Muscle of arm (tissue), 12 donors: ENCODE data around the gene HIPK2. TPM values are rescaled to one million over a fixed set of nuclear protein-coding genes. Genes with fewer than 3 reads are reported as not detected.
A peak's percentile ranks its signal among the peaks of the same experiment; 100 is the strongest.

ENCODE experiments used
- DNase-seq: peaks from one replicate; pipeline ENCODE4 v3.0.0-alpha.2; 2013
- polyA plus RNA-seq, 12 donors: library from polyadenylated mRNA; unstranded; fragments of 120-200 nt; gene quantifications; one replicate each; pipeline ENCODE4 v1.2.1, GENCODE V29; 2013; ENCODE audit not compliant: insufficient read length in 12 of 12

The HIPK2 gene
- polyA plus RNA-seq, 12 donors: 9.7 to 65.7 (median 12.3) TPM

DNA sequence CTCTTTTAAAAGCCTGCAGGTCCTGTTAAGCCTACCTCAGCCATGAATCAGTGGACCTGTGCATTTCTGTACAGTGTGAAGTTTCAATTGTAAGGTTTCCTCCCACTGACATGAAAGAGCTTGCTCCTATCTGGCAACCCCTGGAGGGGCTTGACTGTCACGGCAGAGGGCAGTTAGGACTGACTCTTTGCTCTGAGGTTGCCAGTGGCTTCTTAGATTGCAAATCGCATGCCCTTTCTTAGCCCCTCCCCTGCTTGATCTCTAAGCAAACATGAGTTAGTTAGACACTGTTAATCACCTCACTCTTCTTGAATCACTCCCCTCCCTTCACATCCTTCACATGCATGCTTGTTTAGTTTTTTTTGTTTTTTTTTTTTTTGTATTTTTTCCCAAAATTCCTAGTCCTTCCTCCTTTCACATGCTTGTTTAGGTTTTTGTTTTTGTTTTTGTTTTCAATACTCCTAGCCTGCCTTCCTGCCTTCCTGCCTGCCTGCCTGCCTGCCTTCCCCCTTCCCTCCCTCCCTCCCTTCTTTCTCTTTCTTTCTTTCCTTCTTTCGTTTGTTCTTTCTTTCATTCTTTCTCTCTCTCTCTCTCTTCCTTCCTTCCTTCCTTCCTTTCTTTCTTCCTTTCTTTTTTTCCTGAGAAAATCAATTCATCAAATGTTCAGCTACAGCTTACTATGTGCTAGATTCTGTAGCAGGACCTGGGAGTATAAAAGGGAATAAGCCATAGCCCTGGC, 6.0 kb upstream of the HIPK2 start:
- DNase-seq: no peak

DNA sequence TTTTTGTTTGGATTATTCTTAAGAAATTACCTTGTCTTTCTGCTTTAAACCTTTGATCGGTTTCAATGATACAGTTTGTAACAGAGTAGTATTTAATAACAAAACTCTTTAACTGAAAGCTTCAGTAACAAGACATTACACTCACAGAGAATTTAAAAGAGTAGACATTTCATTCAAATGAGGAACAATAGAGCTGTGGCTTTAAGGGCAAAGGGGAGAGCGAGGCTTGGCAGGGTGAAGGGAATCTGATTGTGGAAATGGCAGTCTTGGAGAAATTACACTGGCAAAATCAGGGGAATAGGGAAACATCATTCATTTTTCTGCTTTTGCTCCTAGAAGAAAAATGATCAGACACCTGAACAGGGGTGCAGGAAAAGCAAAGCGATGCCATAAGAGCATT, 5.1 kb upstream of the HIPK2 start:
- DNase-seq: no peak

DNA sequence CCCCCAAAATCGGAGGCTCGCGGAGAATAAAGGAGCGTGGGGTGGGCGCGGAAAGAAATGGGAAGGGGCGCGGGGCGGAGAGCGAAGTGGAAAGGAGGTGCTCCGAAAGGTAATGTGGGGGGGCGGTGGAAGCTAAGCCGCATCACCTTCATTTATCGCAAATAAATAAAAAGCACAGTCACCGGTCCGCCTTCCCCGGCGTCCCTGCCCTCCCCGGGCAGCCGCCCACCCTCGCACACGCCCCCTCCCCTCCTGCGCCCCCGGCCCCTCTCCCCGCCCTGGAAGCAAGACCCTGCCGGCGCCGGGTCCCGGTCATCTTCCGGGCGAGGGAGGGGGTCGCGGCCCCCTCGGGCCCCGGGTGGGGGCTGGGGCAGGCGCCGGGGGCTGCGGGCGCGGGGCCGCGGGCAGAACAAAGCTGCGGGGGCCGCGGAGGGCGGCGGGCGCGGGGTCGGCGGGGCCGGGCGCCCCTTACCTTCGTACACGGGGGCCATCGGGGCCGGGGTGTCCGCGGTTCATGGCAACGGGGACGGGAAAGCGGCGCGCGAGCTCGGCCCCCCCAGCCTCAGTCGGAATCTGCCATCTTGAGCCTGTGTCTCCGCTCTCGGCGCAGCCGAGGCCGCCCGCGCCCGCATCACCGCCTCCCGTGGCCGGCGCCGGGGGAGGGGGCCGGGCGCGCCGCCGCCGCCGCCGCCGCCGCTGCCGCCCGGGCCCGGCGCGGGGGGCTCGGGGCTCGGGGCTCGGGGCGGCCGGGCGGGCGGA, 486 bp downstream of the HIPK2 start:
- DNase-seq: peak; percentile 25

DNA sequence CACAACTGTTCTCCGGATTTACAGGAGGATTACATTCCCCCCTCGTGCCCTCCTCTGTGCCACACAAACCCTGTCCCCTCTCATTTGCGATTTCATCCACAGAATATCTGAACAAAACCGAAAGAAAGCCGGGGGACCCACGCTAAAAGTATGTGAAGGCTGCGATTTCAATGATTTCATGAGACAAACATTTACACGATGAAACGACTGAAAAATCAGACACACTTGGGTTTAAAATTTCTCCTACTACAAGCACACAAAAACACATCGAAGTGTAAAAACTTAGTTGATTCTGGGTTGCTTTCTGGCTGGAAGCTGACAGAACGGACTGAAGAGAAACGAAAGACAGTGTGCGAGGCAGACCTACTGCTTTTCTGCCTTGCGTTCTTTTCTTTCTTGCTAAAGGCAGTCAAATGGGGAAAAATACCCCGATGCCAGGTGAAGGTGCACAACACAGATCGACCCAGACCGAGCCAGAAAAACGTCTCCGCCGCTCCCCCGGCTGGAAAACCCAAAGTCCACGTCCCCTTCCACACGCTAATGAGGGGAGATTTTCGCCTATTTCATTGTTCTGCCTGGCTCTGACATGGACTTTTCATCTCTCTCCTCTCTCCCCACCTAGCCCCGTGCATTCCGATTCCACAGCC, 1.2 kb downstream of the HIPK2 start:
- DNase-seq: peak; percentile 62

DNA sequence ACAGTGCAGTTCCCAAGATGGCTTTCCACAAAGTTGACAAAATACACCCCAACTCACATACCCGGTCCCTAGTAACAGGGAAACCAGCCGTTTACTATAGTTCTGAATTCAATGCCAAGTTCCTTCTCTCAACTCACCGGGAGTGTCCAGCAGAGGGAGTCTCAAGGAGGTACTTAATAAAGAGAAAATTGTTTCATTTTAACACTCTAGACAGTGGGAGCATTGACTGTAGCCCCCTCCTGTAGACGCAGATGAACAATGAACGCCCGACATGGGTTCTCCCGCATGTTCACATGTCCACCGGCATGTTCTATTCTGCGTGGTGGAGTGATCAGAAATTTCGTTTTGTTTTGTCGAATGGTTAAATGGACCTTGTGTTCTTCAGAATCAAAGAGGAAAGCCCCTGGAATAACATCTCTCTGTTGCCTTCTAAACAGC, 1.9 kb downstream of the HIPK2 start:
- peak; percentile 76 for DNase-seq

DNA sequence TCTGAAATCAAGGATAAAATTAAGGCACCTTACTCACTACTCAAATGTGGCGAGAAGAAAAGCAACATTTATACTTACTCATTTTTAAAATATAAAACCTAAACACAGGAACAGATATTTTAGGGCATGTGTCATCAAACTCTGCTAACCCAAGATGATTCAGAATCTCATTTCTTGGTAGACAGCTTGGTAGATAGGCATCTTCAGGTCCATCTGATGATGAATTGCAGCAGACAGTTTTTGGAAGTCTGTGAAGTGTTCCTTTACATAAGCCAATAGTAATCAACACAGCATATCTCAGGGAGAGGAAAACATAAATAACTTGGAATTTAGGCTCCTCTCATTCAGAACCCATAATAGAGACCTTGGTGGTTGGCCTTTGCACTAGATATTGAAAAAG, 3.4 kb downstream of the HIPK2 start:
- DNase-seq: no peak

DNA sequence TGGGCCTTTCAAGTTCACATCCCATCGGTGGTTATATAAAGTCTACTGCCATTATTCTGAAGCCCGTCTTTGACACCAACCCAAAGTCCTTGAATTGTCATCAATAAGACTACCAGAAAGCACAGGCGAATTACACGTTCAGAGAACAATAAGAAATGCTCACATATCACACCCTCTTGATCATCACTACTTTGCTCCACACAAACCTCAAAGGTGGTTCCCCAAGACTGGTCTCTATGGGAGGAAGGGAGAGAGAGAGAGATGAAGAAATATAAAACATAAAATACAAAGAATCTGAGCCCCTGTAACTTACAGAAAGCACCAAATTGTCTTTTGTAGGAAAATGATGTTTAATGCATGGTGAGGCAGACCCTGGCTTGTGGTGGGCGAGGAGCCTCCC, 4.4 kb downstream of the HIPK2 start:
- DNase-seq: no peak

DNA sequence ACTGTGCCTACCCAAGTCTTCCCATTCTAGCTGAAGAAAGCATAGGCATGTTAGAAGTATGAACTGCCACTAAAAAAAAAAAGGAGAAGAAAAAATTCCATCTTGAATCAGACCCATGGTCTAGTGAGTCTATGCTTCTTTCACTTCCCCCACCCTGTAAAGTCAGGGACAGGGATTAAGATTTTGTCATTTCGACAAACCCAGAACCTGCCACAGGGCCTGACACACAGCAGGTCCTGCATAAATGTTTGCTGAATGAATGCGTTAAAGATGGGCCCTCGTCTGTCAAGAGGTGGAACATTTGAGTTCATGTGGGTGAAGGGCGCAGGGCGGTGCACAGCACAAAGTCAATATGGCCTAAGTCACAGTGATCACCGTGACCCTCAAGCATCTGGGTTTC, 4.9 kb downstream of the HIPK2 start:
- no peak for DNase-seq

DNA sequence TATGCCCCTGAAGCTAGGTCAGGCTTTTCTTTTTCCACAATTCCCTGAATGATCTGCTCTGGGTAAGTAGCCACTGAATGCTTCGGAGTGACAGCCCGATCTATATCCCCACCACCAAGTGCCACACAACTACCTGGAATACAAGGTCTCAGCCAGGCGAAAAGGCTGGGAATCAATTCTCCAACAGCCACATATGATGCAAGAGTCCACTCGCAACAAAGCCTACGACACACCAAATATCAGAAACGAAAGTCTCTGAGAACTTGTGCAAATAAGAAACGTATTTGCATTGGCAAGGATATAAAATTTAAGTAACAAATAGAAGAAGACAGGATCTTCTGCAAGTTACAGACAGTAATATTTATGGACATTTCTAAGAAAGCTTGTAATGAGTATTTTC, 5.7 kb downstream of the HIPK2 start:
- DNase-seq: no peak

DNA sequence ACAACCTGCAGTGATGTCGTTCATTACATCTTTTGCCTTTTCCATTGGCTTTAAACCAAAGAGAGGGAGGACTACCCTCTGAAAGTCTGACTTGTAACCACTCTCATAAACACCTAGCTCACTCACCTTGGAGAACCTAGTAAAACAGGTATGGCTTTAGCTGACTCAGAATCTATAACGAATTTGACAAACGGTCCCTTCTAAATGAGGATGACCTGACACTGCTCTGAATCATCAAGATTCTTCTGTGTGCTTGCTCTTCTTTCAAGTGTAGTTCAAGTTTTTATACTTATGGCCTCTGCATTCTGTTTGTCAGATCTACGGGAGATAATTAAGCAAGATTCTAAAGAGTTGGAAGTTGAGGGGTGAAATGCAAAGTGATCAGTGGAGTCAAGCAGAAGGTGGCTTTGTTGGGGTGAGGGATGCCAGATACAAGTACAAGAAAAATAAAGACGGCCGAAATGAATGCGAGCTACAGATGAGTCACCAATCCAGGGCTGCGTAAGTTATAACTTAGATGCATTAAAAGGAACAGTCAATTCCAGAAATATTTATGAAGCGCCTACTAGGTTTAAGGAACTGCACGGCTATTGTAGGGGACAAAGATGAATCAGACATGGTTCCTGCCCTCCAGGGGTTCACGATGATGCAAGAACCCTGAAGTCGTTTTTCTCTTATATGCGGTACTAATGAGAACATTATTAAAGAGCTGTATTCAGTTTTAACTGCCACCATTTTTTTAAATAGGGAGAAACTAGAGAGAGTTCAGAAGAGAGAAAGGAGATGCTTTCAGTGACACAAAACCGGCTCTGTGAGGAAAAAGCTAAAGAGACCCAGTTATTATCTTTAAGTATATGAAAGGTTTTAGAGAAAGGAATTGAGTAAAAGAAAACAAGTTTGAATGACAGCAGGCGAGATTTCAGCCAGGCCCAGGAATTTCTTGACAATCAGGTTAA, 6.5 kb downstream of the HIPK2 start:
- DNase-seq: no peak

DNA sequence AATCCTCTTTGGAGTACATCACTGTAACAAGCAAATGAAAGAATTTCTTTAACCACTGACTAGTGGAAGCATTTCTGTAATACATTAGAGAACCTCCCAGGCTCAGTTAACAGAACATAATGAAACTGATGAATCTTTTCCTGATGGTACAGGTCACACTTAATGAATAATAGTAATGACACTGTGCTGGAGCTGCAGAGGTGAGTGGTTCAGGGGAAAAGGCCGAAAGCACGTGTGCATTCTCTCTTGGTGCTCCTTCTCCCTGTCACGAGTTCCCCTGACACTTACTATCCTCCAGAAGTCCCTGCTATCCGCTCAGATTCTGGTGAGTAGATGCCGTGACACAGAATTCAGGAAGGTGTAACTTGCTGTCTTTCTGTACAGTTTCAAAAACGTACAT, 8.0 kb downstream of the HIPK2 start:
- DNase-seq: no peak

DNA sequence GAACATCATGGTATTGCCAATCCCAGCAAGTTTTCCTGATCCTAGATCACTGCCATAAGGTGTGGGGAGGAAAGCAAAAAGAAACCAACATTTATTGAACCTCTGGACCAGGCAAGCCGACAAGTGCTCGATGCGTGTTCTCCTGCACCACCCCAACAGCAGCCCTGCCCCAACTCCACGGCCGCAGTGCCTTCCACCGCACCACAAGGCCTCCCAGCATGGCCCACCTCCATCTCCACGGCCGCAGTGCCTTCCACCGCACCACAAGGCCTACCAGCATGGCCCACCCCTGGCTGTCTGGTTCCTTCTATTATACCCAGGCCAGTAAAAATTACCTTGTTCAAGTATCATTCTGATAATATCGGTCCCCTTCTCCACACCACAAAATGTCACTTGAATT, 8.7 kb downstream of the HIPK2 start:
- DNase-seq: no peak

DNA sequence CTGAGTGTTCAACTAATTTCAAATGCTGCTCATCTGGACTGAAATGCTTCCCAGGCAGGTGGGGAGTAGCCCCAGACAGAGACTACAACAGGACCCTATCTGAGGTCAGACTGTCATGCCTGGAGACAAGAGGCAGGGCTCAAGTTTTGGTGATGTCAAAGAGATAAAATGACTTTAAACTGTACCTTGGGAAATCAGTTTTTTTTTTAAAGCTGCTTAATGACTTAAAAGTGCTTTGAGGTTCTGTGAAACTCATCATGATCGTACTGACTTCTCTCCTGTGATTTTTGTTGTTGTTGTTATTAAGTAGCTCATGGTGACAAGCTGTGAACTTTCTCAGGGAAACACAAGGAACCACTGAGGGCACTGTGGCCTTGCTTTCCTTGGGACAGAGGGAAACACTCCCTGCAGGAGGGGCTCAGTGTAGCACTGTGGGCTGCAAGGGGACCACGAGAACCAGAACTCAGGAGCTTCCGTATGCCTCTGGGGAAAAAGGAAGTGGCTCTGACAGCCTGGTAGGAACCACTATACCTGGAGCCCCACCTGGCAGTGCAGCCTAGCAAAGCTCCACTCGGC, 9.5 kb downstream of the HIPK2 start:
- DNase-seq: no peak

DNA sequence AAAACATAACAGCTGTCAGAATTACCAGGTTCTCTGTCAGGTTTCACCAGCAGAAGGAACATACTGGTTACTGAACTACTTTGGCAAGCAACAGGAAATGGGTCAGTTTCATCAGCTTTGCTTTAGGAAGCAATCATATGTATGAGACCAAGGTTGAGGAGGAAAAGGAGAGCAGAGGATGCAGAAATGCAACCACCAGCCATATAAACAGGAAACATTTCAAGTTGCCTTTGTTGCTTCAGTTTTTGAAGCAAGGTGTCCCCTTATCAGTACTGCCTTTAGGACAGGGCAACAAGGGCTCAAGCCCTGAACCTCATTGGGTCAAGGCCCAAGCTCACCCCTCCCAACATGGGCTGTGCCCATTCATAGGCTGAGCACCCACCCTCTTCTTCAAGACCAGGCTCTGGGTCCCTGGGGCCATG, 10.2 kb downstream of the HIPK2 start:
- DNase-seq: no peak

DNA sequence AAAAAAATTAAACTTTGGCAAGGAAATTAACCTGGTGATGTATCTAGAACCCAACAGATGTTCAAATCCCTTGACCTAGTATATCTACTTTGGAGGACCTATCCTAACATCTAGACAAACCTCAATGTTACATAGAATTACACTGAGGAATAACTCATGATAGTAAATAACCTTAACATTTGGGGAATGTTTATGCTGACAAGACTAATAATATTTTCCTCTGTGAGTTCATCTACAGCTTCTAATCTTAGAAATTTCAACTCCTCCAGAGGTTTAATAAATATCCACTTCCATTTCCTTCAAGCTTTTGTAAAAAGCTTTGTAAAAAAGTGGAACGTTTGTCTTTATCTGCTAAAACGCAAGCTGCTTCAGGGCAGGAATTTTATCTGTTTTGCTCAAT, 12.7 kb downstream of the HIPK2 start:
- no peak for DNase-seq

DNA sequence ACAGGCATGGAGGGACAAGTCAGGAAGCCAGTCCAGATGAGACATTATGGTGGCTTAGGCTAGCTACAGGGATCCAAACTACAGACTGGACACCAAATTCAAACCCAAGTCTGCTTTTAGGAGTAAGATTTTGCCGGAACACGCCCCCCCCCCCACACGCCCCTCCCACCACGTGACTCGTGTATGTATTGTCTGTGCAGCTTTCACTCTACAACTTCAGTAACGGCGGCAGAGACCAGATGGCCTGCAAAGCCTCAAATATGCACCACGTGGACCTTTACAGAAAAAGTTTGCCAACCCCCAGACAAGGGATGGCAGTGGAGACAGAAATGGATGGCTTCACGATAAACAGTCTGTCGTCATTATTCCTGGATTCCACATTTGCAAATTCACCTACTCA, 14.5 kb downstream of the HIPK2 start:
- DNase-seq: no peak

DNA sequence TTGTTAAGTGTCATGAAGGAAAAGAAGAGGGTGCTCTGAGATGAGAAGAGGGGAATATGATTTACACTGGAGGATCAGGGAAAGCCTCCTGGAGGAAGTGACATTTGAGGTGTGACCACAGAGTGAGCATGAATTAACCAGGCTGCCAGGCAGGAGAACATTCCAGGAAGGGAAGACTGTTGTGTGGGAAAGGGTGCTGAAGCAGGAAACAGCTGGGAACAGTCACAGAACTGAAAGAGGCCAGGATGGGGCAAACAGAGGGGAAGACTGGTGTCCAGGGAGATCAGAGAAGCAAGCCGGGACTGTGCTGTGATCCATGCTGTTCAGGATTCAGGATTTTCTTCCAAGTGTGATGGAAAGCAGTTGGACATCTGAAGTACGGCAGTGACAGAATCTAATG, 14.9 kb downstream of the HIPK2 start:
- DNase-seq: no peak

DNA sequence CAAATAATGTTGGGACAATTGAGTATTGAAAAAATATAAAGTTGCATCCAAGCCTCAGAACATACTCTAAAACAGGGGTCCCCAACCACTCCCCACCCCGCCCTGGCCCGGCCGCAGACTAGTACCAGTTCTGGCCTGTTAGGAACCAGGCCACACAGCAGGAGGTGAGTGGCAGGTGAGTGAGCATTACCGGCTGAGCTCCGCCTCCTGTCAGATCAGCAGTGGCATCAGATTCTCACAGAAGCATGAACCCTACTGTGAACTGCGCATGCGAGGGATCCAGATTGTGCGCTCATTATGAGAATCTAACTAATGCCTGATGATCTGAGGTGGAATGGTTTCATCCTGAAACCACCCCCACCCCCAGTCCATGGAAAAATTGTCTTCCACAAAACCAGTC, 19.4 kb downstream of the HIPK2 start:
- no peak for DNase-seq

DNA sequence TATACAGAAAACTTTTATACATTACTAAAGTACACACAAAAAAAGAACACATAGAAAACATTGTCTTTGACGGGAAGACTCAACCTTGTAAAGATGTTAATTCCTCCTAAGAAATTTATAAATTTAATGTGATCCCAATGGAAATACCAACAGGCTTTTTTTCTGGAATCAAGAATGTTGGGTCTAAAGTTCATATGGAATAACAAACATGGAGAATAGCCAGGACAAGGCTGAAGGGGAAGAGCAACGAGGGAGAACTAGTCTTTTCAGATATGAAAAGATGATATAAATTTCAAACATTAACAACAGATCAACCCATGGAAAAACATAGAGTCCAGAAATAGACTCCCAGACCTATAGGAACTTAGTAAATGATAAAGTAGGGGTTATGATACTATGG, 19.8 kb downstream of the HIPK2 start:
- no peak for DNase-seq

DNA sequence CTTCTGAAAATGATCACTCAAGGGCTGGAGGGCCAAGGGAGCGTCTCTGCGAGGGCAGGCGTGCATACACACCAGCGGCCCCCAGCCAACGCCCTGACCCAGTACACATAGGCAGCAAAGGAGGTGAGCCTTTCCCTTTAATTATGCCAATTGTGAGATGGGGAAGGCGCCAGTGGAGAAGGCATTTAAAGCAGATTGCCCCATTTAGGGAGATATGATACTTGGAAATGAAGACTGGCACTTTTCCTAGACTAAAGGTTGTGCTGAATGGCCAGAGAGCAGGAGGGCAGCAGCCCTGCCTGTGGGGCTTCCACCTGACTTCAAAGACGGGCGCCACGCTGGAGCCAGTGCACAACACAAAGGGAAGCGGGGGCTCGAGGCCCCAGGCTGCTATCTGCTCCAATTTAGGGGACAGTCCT, 24.1 kb downstream of the HIPK2 start:
- no peak for DNase-seq

DNA sequence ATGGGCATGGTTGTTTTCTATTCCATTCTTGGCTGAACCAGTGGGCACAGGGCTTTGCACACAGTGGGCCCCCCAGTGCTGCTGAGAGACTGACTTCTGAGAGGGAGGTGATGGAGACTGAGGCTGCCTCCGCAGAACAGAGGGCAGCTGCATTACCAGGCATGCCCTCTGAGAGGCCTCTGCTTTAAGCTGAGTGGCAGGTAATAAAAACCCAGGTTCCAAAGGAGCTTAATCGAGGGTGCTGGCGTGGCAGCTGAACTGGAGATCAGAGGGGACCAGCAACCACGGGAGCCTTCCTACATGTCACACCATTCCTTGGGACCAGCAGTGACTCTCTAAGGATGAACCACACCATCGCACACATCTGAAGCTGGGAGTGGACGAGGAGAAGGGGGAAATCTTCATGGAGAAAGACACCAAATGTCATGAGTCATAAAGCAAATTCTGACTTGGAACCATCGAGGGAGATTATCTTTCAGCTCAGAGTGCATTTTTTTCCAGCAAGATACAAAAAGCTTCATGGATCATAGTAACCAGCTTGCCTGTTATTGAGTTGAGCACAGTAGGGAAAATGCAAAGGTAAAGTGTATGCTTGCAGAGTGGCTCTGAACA, 24.6 kb downstream of the HIPK2 start:
- DNase-seq: no peak
